Suprapubic skin (tissue), 4 donors: ENCODE results near the gene RPRM. TPM values are rescaled to one million over a fixed set of nuclear protein-coding genes. Genes with fewer than 3 reads are reported as not detected.

Experiments
- DNase-seq, 2 donors: peaks; one replicate each; pipeline ENCODE4 v3.0.0-alpha.2; 2019; ENCODE audit warnings: low spot score in 2 of 2
- H3K27ac ChIP-seq: fragments of 200-600 bp; sonication (generic); one replicate; pipeline ENCODE4 v1.5.1; 2019
- H3K27me3 ChIP-seq: fragments of 200-600 bp; sonication (generic); one replicate; pipeline ENCODE4 v1.5.1; 2019
- H3K36me3 ChIP-seq: fragments of 200-600 bp; sonication (generic); one replicate; pipeline ENCODE4 v1.5.1; 2019
- H3K4me1 ChIP-seq: fragments of 200-600 bp; sonication (generic); one replicate; pipeline ENCODE4 v1.5.1; 2019
- H3K4me3 ChIP-seq: fragments of 200-600 bp; sonication (generic); one replicate; pipeline ENCODE4 v1.5.1; 2019; ENCODE audit warnings: mild to moderate bottlenecking
- H3K9me3 ChIP-seq: fragments of 200-600 bp; sonication (generic); one replicate; pipeline ENCODE4 v1.5.1; 2019
- EP300 ChIP-seq: sonication (generic); formaldehyde crosslinking; IDR thresholded peaks from one replicate; pipeline ENCODE4 v1.6.1; 2017; ENCODE audit warnings: antibody characterized with exemption
- POLR2A ChIP-seq, 2 donors: fragments of 450-650 bp; IDR thresholded peaks; one replicate each; pipeline ENCODE4 v1.6.1; 2017; ENCODE audit warnings: antibody characterized with exemption in 2 of 2, mild to moderate bottlenecking in 2 of 2, moderate library complexity in 2 of 2
- POLR2AphosphoS5 ChIP-seq, 3 donors: sonication (generic); formaldehyde crosslinking; IDR thresholded peaks; one replicate each; pipeline ENCODE4 v1.6.1; 2017; ENCODE audit warnings: antibody characterized with exemption in 3 of 3
- WGBS: methylation state at CpG from one replicate; pipeline ENCODE4 v1.1.5; 2018; 5-methylcytosine and 5-hydroxymethylcytosine counted together
- total RNA-seq, 4 donors: library from RNA; depleted of rRNA; stranded (reverse); fragments of >200 nt; gene quantifications; one replicate each; pipeline ENCODE4 v1.1.0, GENCODE V29; 2016
- TF ChIP-seq, protein P1 (sequence below), 2 donors: fragments of 200-600 bp in 1 of 2; fragments of 450-650 bp in 1 of 2; sonication (generic) in 1 of 2; IDR thresholded peaks; one replicate each; pipeline ENCODE4 v1.5.1; 2016 to 2019; ENCODE audit warnings: antibody characterized with exemption in 2 of 2, mild to moderate bottlenecking in 1 of 2, moderate library complexity in 1 of 2

The RPRM gene
- total RNA-seq, 4 donors from 2014 or later, result 1.5 TPM; not detected in 3

DNA sequence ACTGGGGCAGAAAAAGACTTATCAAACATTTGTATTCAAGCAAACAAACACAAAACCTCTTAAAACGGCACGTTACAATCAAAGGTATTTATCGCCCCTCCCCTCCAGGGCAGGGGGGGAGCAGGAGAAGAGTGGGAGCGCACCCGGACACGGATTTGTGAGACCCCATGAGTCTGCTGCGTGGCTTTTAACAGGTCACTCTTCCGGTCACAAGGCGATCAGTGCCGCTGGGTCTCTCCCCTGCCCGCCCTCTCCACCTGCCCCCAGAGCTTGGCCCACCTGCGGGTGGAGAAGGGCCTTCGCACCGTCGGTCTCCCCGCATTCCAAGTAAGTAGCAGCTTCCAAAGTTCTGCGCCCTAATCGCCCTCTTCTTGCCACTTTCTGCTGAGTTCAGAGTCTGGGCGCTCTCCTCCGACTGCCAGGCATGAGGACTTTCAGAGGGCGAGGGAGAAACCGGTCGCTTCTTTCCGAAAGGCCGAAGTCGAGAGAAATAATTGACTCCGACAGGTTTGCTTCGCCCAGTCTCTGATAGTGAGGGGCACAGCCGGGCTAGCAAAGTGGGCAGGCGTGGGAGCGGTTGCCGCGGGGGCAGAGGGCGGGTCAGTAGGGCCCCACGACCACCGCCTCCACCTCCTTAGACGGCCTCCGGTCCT, 800 bp downstream of the RPRM start:
- H3K36me3 ChIP-seq, result no peaks in the 10 kb centered on the region
- TF ChIP-seq EP300, result no peak
- TF ChIP-seq, protein P1, sequence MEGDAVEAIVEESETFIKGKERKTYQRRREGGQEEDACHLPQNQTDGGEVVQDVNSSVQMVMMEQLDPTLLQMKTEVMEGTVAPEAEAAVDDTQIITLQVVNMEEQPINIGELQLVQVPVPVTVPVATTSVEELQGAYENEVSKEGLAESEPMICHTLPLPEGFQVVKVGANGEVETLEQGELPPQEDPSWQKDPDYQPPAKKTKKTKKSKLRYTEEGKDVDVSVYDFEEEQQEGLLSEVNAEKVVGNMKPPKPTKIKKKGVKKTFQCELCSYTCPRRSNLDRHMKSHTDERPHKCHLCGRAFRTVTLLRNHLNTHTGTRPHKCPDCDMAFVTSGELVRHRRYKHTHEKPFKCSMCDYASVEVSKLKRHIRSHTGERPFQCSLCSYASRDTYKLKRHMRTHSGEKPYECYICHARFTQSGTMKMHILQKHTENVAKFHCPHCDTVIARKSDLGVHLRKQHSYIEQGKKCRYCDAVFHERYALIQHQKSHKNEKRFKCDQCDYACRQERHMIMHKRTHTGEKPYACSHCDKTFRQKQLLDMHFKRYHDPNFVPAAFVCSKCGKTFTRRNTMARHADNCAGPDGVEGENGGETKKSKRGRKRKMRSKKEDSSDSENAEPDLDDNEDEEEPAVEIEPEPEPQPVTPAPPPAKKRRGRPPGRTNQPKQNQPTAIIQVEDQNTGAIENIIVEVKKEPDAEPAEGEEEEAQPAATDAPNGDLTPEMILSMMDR (IDR thresholded peaks at IDR 0.05), result no peak
- TF ChIP-seq POLR2A (IDR thresholded peaks at IDR 0.05), result no peak
- no peak for TF ChIP-seq POLR2AphosphoS5 (IDR thresholded peaks at IDR 0.05)
- no peak for DNase-seq
- H3K27ac ChIP-seq, result no peak overlapping the region
- peak overlapping the region; percentile 61 for H3K4me3 ChIP-seq
- no peaks in the 10 kb centered on the region for H3K9me3 ChIP-seq
- H3K4me1 ChIP-seq, result peaks cover 32% of the 10 kb centered on the region
- WGBS, result 6% methylated on average over 27 of the region's 38 CpGs
- peaks cover 36% of the 10 kb centered on the region for H3K27me3 ChIP-seq

DNA sequence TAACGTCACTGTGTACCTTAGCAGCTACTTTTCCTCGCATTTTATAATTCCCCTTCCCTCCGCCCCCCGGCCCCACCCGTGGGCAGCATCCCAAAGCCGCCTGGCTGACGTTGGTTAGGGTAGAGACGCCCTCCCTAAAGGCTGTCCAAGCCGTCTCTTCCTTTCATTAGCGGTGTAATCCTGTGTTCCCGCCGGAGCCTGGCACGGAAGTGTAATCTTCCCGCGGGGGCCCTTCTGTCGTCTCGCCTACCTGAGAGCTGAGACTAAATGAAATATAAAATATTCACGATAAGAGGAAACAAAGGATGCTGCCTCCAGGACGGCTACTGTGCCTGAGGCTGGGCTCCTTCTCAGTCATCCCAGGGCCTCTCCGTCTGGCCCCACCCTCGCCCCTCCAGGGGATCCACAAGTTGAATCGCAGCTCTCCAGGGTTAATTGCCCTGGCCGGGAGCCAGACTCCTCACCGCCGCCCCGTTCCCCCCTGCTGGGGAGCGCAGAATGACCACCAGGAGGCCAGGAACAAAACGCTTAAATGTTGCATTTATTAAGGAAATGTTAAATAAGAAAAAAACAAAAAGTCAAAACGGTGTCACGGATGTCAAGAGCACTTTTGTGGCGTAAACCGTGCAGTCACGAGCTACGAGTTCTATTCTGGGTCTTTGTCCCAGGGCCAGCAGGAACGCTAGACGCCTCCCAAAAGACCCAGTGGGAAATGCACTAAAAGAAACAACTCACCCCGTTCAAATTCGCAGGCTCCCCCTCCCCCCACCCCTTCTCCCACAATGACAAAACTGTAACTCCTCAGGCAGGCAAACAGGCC, 1.5 kb downstream of the RPRM start:
- H3K27me3 ChIP-seq, result peaks cover 36% of the 10 kb centered on the region
- no peak overlapping the region for H3K27ac ChIP-seq
- 2% methylated on average over 38 of the region's 38 CpGs for WGBS
- H3K9me3 ChIP-seq, result no peaks in the 10 kb centered on the region
- H3K4me3 ChIP-seq, result peak overlapping the region; percentile 61
- no peak for DNase-seq
- TF ChIP-seq, protein P1 (IDR thresholded peaks at IDR 0.05), result no peak
- no peak for TF ChIP-seq POLR2A (IDR thresholded peaks at IDR 0.05)
- TF ChIP-seq EP300, result no peak
- TF ChIP-seq POLR2AphosphoS5 (IDR thresholded peaks at IDR 0.05), result no peak
- no peaks in the 10 kb centered on the region for H3K36me3 ChIP-seq
- H3K4me1 ChIP-seq, result peaks cover 32% of the 10 kb centered on the region

DNA sequence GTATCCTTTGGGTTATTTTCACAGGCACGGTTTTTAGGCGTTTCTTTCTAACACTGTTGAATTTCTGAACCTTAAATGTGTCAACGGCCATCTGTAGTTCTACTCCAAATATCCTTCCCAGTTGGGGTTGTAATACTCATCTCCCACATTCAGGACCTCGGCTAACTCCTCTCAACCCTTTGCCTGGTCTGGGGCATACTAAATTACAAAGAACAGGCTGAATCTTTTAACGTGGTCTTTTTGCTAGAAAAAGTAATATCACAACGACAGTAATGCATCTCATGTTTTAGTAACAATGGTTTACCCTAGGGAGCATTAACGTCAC, 2.1 kb downstream of the RPRM start:
- H3K27me3 ChIP-seq, result peaks cover 36% of the 10 kb centered on the region
- H3K4me3 ChIP-seq, result peak overlapping the region; percentile 61
- no peaks in the 10 kb centered on the region for H3K9me3 ChIP-seq
- no peak for TF ChIP-seq POLR2A (IDR thresholded peaks at IDR 0.05)
- TF ChIP-seq POLR2AphosphoS5 (IDR thresholded peaks at IDR 0.05), result no peak
- no peak for TF ChIP-seq EP300
- no peak overlapping the region for H3K27ac ChIP-seq
- no peak for DNase-seq
- no peaks in the 10 kb centered on the region for H3K36me3 ChIP-seq
- H3K4me1 ChIP-seq, result peaks cover 32% of the 10 kb centered on the region
- WGBS, result 9% methylated on average over 7 of the region's 7 CpGs

DNA sequence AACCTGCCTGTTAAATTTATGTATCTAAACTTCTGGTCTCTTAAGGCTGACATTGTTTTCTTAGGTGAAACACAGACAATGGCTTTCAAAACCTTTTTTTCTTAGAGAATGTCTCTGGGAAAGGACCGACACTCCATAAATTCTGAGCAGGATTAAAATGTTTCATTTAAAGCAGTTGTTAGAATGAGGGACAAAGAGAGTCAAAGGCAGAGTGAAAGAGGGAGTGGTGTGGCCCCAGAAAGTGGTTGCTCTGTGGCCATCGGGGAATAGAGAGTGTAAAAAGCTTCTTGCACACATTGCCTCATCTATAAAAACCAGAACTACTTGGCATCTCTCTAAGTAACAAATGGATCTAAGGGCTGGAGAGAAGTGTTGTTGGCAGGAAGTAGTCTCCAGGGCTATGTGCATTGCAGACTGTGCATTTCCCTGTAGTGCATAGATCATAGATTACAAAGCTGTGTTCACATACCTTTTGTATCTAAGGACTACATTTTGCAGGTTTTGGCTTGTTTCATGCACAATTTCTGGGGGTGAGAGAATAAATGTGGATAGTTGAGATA, 3.6 kb downstream of the RPRM start:
- Histone ChIP-seq H3K27ac (no peak overlapping the region), H3K4me3 (no peak overlapping the region), H3K36me3 (no peaks in the 10 kb centered on the region), H3K9me3 (no peaks in the 10 kb centered on the region), H3K27me3 (peaks cover 36% of the 10 kb centered on the region), H3K4me1 (peaks cover 32% of the 10 kb centered on the region)
- DNase-seq, result no peak
- TF ChIP-seq POLR2AphosphoS5 (IDR thresholded peaks at IDR 0.05) (no peak), POLR2A (IDR thresholded peaks at IDR 0.05) (no peak), EP300 (no peak)
- TF ChIP-seq, protein P1 (IDR thresholded peaks at IDR 0.05), result no peak
- 52% methylated on average over 2 of the region's 2 CpGs for WGBS

DNA sequence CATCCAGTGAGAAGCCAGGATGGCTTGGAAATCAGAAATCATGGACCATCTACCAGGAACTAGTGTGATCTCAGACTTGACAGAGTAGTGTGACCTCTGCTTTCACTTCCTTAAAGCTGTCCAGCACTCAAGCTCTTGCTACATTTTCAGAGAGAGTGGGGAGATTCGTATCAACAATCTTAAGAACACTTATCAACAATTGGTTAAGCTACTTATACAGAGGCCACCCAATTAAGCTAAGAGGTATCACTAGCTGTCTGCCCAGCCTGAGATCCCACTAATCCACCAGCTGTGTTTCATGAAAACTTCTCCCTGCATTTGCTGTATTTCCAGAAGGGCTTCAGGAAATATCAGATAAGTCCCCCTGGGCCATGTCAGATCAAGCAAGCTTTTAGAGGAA, 4.2 kb downstream of the RPRM start:
- no peak for DNase-seq
- peaks cover 31% of the 10 kb centered on the region for H3K27me3 ChIP-seq
- 50% methylated on average over 1 of the region's 1 CpG for WGBS
- TF ChIP-seq EP300 (no peak), POLR2A (IDR thresholded peaks at IDR 0.05) (no peak), POLR2AphosphoS5 (IDR thresholded peaks at IDR 0.05) (no peak)
- TF ChIP-seq, protein P1 (IDR thresholded peaks at IDR 0.05), result no peak
- no peaks in the 10 kb centered on the region for H3K9me3 ChIP-seq
- H3K4me1 ChIP-seq, result peaks cover 31% of the 10 kb centered on the region
- no peak overlapping the region for H3K27ac ChIP-seq
- H3K4me3 ChIP-seq, result no peak overlapping the region
- no peaks in the 10 kb centered on the region for H3K36me3 ChIP-seq
